ENCODE data around the gene AP1S1.

The AP1S1 gene

DNA sequence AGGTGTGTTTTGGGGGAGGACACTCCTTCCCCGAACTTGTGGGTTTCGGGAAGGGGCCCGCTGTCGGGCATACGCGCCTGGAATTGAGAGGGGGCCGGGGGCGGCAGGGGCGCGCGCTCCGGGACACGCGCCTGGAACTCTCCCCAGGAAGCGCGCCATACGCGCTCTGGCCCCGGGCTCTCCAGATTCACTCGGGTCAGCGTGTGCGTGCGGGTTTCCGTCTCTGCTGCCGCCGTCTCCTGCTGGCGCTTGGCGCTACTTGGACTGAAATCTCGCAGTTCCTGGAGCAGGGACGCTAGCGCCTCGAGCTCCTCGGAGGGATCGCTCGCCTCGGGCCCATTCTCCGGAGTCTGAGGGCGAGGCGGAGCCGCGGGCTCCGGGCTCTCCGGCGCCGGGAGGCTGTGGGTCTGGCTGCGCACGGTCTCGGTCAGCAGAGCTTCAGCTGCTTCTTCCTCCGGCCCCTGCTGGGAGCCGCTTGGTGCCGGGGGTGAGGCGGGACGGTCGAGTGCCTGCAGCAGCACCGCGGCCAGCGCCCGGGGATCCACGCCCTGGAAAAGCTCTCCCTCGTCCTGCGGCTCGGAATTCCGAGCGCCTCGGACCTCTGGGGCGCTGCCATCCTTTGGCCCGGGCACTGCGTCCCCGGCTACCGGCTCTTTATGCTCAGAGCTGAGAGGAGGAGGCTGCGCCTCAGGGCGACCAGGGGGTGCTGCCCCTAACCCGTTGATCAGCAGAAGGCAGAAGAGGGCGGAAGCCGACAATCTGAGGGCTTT, 10.0 kb downstream of the AP1S1 start:
- DNase-seq (ENCODE audit: insufficient read length, low spot score) (no peak), FAIRE-seq (no peak)
- TF ChIP-seq TAF1 (IDR thresholded peaks at IDR 0.05; ENCODE audit: low read depth, low read length) (no peak), POLR2AphosphoS5 (IDR thresholded peaks at IDR 0.05; ENCODE audit: low read depth, low read length) (no peak), POU2F2 (IDR thresholded peaks at IDR 0.05; ENCODE audit: low read depth, low read length) (no peak), SPI1 (IDR thresholded peaks at IDR 0.05; ENCODE audit: low read depth, low read length) (no peak), PAX5 (IDR thresholded peaks at IDR 0.05; ENCODE audit: insufficient read depth, low read length, severe bottlenecking) (no peak), POLR2A (IDR thresholded peaks at IDR 0.05; ENCODE audit: low read depth, low read length) (no peak)

DNA sequence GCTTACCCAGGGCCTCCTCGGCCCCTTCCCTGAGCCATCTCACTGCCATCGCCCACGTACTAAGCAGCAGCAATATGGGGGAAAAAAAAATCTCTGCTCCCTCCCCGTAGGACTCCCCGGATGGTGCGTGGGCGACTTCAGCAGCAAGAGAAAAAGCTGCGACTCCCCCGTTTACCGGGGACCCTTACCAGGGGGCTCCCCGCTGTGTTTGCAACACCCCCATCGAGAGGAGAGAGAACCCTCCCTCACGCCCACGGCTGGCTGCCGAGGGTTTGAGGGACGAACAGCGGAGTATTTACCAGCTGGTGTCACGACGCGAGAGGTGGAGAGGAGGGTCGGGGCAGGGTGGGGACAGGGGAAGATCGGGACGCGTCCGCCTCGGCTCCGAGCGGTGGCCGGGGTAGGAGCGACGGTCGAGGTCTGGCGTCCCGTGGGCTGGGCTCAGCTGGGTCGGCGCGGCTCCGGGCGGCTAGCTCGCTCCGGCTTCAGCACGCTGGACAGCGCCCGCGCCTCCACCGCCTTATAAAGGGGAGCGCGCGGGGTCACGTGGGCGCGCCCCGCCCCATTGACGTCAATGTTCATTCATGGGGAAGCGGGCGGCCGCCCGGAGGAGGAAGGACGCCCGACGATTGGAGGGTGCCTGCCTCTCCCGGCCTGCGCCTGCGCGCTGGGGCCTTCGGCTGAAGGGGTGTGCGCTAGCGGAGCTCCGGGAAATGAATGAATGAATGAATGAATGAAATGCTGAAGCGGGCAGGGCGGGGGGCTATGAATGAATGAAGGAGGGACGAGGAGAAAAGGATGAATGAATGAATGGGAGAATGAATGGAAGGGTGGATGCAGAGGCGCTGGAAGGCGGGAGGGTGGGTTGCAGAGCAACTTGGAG, 11.0 kb downstream of the AP1S1 start, which contains the start of gene VGF:
Gene VGF (minus strand): TSS at position 495 of the 883 bp plus-strand sequence. CDS start 726 bp downstream, outside the sequence.
- DNase-seq (ENCODE audit: insufficient read length, low spot score) (peak; percentile 90), FAIRE-seq (peak; percentile 77)
- TF ChIP-seq POU2F2 (IDR thresholded peaks at IDR 0.05; ENCODE audit: low read depth, low read length), result 0 out of 2 replicates have a peak, but pooled peaks have one; percentile 25
- TF ChIP-seq SPI1 (IDR thresholded peaks at IDR 0.05; ENCODE audit: low read depth, low read length), result peak; percentile 39
- TF ChIP-seq POLR2AphosphoS5 (IDR thresholded peaks at IDR 0.05; ENCODE audit: low read depth, low read length), result no peak

DNA sequence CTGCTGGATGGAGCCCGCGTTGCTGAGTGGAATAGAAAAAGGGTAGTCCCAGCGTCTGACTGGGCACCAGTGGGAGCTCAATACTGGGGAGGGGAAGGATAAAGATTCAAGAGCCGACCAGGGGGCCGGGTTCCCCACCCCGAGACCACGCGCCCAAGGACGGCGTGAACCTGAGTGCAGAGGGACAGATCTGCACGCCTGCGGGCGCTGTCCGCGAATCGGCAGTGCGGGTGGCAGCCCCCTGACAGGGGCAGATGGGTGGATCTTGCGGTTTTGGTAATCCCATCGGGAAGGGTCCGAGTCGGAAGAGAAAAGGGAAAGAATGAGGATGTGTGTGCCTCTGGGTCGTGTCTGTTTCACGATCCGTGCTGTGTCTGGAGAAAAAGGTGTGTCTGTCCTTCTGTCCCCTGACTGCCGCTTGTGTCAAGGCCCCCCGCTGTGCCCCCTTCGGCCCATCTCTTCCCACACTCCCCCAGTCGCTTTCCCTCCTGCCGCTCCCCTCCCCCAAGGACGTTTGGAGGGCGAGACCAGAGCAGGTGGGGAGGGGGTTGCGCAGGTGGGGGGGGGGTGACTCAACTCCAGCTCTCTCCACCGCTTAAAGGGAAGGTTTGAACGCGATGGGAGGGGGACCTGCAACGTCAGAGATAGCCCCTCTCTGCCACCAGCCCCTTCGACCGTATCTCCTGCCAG, 11.8 kb downstream of the AP1S1 start:
- no peak for TF ChIP-seq PAX5 (IDR thresholded peaks at IDR 0.05; ENCODE audit: insufficient read depth, low read length, severe bottlenecking)
- no peak for TF ChIP-seq POLR2A (IDR thresholded peaks at IDR 0.05; ENCODE audit: low read depth, low read length)
- no peak for TF ChIP-seq TAF1 (IDR thresholded peaks at IDR 0.05; ENCODE audit: low read depth, low read length)
- no peak for TF ChIP-seq POU2F2 (IDR thresholded peaks at IDR 0.05; ENCODE audit: low read depth, low read length)
- no peak for TF ChIP-seq POLR2AphosphoS5 (IDR thresholded peaks at IDR 0.05; ENCODE audit: low read depth, low read length)
- TF ChIP-seq SPI1 (IDR thresholded peaks at IDR 0.05; ENCODE audit: low read depth, low read length), result no peak
- DNase-seq (ENCODE audit: insufficient read length, low spot score) (no peak), FAIRE-seq (no peak)

DNA sequence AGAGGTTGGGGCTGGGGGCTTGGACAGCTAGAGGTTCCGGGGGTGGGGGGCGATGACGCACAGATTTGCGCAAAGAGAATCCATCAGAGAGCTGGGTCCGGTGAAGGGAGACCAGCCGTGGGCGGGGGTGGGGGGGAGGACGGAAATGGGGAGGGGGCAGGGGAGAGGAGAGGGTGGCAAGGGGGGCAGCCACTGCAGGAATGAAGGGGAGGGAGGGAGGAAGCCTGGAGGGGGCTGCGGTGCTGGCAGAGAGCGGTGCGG, 12.3 kb downstream of the AP1S1 start:
- TF ChIP-seq POLR2A (IDR thresholded peaks at IDR 0.05; ENCODE audit: low read depth, low read length) (no peak), SPI1 (IDR thresholded peaks at IDR 0.05; ENCODE audit: low read depth, low read length) (no peak), POLR2AphosphoS5 (IDR thresholded peaks at IDR 0.05; ENCODE audit: low read depth, low read length) (no peak), PAX5 (IDR thresholded peaks at IDR 0.05; ENCODE audit: insufficient read depth, low read length, severe bottlenecking) (no peak), POU2F2 (IDR thresholded peaks at IDR 0.05; ENCODE audit: low read depth, low read length) (no peak), TAF1 (IDR thresholded peaks at IDR 0.05; ENCODE audit: low read depth, low read length) (no peak)
- FAIRE-seq (no peak), DNase-seq (ENCODE audit: insufficient read length, low spot score) (no peak)

DNA sequence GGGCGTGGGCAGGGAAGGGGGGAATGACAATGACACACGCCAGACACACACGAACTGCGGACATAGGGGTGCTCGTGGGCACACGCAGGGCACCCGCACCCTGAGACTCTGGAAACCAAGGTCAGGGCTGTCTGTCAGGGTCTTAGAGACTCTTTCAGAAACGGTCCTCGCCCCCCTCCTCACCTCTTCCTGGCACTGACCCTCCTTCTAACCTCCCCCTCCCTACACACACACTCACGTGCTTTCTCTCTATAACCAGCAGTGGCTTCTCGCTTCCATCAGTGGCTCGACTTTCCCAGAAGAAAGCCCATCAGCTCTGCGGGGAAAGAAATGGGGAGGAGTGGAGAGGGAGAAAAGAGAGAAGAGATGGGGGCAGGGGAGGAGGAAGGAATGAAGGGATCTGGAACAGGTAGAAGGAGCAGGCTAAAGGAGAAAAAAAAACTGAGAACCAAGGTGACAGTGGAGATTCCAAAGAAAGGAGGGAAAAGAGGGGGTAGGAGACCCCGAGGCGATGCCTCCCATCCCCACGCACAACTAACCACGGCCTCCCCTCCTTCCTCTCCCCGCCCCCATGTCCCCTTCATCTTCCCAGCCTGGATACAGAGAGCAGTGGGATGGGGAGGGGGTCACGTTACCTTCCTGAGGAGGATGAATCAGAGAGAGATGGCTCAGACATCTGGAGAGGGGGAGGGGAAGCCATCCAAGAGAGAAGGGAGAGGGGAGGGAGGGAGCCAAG, 12.8 kb downstream of the AP1S1 start:
- TF ChIP-seq PAX5 (IDR thresholded peaks at IDR 0.05; ENCODE audit: insufficient read depth, low read length, severe bottlenecking) (no peak), TAF1 (IDR thresholded peaks at IDR 0.05; ENCODE audit: low read depth, low read length) (no peak), POU2F2 (IDR thresholded peaks at IDR 0.05; ENCODE audit: low read depth, low read length) (no peak), POLR2A (IDR thresholded peaks at IDR 0.05; ENCODE audit: low read depth, low read length) (no peak), SPI1 (IDR thresholded peaks at IDR 0.05; ENCODE audit: low read depth, low read length) (no peak), POLR2AphosphoS5 (IDR thresholded peaks at IDR 0.05; ENCODE audit: low read depth, low read length) (no peak)
- FAIRE-seq (no peak), DNase-seq (ENCODE audit: insufficient read length, low spot score) (no peak)

DNA sequence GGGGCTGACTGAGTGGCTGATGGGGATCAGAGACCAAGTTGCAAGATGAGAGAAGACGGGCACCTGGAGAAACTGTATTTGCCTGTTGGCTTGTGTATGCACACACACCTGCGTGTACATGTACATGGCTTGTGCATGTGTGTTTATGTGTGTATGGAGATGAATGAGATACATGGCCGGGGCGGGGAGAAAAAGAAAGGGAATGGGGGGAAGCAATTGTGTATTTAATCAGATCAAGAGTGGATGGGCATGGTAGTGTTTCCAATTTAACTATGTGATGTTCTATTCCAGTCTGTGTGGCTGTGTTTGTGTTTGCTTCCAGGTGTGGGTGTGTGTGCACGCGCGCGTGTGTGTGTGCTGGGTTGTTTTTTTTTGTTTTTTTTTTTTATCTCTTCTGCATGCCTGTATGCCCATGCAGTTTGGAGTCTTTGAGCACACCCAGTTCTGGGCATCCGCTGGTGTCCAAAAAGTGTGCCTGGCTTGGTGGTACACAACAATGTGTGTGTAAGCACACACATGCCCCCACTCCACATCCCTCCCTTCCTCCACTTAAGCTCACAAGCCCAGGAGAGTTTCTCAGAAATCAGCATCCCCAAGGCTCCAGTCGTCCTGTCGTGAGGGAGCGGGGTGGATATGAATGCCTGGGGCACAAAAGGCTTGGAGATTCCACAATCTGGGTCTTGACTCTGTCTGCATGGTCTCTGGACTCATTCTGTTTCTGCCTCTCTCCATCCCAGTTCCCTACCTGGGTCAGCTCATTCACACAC, 13.6 kb downstream of the AP1S1 start:
- DNase-seq (ENCODE audit: insufficient read length, low spot score), result no peak
- no peak for TF ChIP-seq SPI1 (IDR thresholded peaks at IDR 0.05; ENCODE audit: low read depth, low read length)
- TF ChIP-seq POLR2AphosphoS5 (IDR thresholded peaks at IDR 0.05; ENCODE audit: low read depth, low read length), result no peak
- no peak for TF ChIP-seq POLR2A (IDR thresholded peaks at IDR 0.05; ENCODE audit: low read depth, low read length)
- TF ChIP-seq PAX5 (IDR thresholded peaks at IDR 0.05; ENCODE audit: insufficient read depth, low read length, severe bottlenecking), result no peak
- no peak for TF ChIP-seq POU2F2 (IDR thresholded peaks at IDR 0.05; ENCODE audit: low read depth, low read length)
- TF ChIP-seq TAF1 (IDR thresholded peaks at IDR 0.05; ENCODE audit: low read depth, low read length), result no peak
- no peak for FAIRE-seq

DNA sequence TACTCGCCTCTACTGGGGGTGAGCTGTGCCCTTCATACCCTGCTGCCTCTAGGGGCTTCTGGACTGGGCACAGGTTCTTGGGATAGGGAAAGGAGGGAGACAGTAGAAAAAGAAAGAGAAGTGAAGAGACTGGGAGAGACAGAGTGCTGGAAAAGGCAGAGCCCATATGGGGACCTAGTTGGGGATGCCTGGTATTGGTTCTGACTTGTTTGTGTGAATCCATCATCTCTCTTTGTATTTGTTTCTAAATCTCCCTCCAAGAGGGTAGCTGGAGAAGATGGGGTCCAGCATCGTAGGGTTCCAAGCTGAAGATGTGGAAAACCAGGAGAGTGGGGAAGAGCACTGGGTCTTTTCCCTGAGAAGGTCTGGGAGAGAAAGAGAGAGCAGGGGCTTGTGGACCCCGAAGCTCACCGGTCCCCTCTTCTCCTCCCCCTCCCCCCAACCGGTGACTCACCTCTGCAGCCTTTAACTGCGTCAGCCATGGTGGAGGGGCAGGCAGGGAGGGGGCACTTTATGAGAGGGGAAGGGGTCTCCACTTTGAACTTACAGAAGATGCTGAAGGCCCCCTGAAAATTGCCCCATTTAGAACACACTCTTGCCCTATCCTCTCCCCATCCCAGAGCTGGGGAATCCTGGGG, 14.3 kb downstream of the AP1S1 start:
- no peak for TF ChIP-seq SPI1 (IDR thresholded peaks at IDR 0.05; ENCODE audit: low read depth, low read length)
- TF ChIP-seq POLR2AphosphoS5 (IDR thresholded peaks at IDR 0.05; ENCODE audit: low read depth, low read length), result no peak
- no peak for TF ChIP-seq POLR2A (IDR thresholded peaks at IDR 0.05; ENCODE audit: low read depth, low read length)
- no peak for TF ChIP-seq TAF1 (IDR thresholded peaks at IDR 0.05; ENCODE audit: low read depth, low read length)
- TF ChIP-seq POU2F2 (IDR thresholded peaks at IDR 0.05; ENCODE audit: low read depth, low read length), result no peak
- TF ChIP-seq PAX5 (IDR thresholded peaks at IDR 0.05; ENCODE audit: insufficient read depth, low read length, severe bottlenecking), result no peak

More for the DNA sequence above, 14.3 kb downstream of the AP1S1 start:
- no peak for DNase-seq (ENCODE audit: insufficient read length, low spot score)
- FAIRE-seq, result no peak

Data from GM12891 (cell line).